NK-92 (cell line): ENCODE data around the gene ADAMTS7.
"Not testable (repeated sequence)": the region's sequence is repeated elsewhere in the genome, so short reads cannot be mapped to it uniquely, and the experiment has no call there.

ENCODE experiments used
- DNase-seq: peaks from one replicate; lab custom pipeline; 2025; ENCODE audit not compliant: unreplicated experiment; lab: John Stamatoyannopoulos, UW

The ADAMTS7 gene

GRCh38 chr15:78767331-78767951 is 43.8 kb downstream of the ADAMTS7 start:
- no peak for DNase-seq

GRCh38 chr15:78766641-78767071 is 44.6 kb downstream of the ADAMTS7 start:
- not testable (repeated sequence) for DNase-seq

GRCh38 chr15:78766041-78766440 is 45.2 kb downstream of the ADAMTS7 start:
- no peak for DNase-seq

GRCh38 chr15:78765154-78765860 is 46.0 kb downstream of the ADAMTS7 start:
- DNase-seq = not testable (repeated sequence)

DNA sequence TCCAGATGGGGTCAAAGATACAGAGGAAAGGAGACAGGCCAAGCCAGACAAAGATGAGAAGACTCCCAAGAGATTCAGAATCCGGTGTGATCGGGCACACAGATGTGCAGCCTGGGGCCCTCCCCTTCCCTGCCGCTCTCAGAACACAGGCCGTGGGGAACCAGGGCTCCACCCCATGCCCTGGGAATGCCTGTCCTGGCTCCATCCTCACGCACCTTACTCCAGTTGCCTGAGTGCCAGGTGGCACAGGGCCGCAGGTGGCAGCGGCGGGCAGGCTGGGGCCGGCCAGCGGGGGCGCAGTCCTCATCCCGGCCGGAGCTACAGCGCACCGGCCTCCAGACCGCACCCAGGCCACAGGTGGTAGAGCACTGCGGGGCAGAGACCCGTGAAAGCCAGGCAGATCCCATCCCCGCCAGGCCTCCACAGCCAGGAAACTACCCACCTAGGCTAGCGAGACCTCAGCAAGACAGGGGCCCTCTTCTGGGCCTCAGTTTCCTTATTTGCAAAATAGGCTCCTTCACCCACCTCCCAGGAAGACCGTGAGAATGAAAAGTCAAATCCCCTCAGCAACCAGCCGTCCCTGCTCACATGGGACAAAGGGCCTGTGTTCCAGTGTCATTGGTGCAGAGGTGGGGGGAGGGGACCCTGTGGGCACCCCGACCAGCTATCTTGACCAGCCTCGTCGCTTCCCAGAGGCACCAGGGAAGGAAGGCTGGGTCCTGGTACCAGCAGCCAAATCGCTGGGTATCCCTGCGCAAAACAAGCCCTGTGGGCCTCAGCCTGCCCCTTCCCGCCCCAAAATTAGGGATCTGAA is 46.7 kb downstream of the ADAMTS7 start:
- not testable (repeated sequence) for DNase-seq

DNA sequence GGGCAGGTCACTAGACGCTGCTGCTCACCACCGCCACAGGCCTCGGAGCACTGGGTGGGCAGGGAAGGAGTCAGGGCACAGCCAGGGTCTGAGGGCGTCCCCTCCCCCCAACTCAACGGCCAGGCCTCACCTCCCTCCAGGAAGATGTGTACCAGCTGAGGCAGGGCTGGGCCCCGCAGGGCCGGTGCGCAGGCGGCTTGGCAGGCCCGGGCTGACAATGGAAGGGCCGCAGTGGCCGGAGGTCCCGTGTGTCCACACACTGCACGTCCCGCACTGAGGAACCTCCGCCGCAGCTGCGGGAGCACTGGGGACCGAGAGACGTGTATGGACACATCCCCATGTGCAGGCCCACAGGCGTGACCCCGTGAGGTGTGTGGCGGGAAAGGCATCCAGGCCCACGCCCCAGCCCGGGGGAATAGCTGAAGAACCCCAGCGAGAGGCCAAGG is 47.4 kb downstream of the ADAMTS7 start:
- DNase-seq = no peak

DNA sequence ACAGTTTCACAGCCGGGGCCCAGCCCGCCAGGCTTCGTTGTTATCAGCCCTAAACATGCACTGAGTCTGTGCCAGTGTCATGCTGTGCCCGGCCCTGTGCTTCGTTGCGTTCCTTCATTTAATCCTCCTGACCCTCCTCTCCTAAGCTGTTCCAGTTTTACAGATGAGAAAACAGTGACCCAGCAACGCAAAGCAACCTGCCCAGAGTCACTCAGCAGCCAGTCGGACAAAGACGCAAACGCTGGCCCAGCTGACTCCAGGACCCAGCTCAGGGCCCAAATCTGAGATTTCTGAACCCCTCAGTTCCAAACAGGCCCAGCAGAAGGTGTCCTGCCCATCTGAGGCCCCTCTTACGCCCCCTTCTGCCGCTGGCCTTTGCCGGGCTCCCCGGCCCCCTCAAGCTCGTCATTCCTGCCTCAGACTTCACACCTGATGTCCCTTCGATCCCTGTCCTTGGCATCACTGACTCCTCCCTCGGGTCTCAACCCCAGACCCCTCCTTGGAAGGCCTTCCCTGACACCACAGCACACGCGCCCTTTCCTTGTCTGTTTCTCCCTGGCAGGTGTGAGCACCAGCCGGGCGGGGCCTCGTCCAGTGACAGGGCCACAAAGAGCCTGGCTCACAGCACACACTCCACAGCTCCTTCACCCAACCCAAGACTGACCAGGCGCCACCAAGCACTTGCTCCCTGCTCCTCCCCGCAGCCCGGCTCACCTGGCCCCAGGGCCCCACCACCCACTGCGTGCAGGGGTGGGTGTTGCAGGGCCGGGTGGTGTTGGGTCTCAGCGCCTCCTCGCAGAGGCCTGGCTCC is 48.1 kb downstream of the ADAMTS7 start:
- no peak for DNase-seq

DNA sequence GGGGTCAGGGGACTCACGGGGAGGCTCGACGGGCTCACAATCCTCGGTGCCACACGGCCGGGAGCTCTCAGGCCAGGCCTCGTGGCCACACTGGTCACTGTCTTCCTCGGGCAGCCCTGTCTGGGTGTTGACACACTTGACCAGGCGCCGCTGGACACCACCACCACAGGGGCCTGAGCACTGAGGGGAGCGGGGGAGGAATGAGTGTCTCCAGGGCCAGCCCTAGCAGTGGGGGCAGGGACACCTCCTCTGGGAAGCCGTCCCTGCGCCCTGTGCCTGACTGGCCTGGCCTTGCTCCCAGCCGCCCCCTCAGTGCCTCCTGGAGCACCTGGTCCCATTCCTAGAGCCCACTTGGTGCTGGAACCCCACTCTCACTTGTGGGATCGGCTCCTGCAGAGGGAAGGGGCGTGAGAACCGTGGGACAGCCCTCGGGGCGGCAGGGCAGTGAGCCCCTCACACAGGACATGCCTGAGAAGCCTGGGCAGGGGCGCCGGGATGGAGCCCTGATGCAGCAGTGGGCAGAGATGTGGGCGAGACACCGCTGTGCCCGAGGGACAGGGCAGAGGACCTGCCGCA is 48.8 kb downstream of the ADAMTS7 start:
- not testable (repeated sequence) for DNase-seq

DNA sequence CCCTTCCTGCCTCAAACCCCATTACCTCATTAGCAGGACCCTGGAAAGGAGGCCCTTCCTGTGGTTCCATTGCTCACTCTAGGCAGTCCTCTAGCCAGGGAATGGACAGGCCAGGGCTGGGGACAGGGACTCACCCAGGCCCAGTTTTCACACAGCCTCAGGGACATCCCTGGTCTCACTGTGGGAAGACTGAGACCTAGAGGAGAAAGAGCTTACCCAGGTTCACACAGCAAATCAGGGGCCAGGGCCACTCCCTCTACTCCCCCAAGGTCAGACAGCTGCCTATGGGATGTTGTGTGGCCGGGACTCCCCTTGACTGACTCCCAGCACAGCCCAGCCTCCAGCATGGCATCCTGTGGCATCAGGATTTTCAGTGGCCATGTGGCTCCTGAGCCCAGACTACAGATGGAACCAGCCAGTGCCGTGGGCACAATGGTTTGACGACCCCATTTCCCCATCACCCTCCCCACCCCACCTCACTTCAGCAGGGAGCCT is 49.3 kb downstream of the ADAMTS7 start:
- DNase-seq = no peak

DNA sequence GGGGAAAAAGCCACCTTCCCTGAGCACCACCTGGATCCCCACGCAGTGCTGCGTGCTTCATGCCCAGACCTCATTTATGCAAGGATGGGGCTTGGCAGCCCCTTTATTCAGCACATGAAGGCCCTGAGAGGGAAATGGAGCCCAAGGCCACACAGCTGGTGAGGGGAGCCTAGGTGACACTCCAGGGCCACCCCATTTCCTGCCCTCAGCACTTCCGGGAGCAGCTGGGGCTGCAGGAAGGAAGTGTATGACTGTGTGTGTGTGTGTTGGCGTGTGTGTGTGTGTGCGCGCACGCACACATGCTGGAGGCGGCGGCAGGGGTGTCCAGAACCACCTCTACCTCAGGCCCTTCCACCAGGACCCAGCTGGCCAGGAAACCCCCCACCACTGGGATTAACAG is 49.8 kb downstream of the ADAMTS7 start:
- DNase-seq = not testable (repeated sequence)

GRCh38 chr15:78761020-78761419 is 50.2 kb downstream of the ADAMTS7 start:
- no peak for DNase-seq

- DNase-seq = not testable (repeated sequence)
These were observed 51.0 kb downstream of the ADAMTS7 start for GRCh38 chr15:78760091-78760882.

DNA sequence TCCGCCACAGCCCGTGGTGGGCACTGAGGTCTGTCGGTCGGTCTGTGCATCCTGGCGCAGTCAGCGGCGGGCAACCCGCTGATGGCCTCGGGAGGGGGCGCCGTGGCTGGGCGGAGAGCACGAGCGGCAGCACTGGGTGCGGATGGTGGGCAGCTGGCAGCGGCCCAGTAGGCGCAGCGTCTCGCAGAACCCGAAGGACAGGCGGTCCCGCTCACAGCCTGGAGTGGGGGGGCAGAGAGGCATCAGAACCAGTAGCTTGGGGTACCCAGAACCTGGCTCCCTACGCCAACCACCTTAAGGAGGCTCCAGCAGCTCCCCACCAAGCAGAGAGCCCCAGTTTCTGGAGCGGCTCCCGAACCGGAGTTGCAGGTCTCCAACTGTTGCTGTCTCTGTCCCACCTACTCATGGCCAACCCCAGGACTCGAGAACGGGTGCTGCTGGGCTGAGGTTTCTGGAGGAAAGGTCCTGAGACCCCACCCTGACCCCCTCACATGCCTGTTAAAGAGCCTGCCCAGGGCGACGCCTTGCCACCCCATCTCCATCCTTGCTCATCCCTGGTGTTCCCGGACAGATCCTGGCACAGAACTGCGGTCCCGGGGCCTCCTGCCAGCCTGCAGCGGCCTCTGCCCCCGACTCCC is 51.8 kb downstream of the ADAMTS7 start:
- DNase-seq = not testable (repeated sequence)

- DNase-seq = not testable (repeated sequence)
These were observed 52.6 kb downstream of the ADAMTS7 start for GRCh38 chr15:78758486-78759200.

DNA sequence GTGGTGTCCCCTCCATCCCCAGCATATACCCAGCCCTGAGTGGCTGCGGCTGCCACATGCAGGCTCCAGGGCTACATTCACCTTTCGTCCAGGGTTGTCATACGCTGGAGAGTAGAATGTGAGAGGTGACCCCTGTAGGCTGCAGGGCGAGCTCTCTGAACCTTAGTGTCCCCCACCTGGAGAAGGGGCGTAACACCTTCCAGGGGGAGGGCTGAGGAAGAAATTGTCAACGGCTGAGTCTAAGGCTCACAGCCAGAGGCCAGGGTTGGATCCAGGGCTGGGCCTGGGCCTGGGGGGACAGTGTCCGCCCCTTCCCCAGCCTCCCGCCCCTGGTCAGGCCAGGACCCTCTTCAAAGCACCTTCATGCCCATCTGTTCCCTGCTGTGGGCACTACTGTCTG is 53.2 kb downstream of the ADAMTS7 start:
- DNase-seq = not testable (repeated sequence)

- DNase-seq = no peak
These were observed 53.7 kb downstream of the ADAMTS7 start for GRCh38 chr15:78757636-78757905.

DNA sequence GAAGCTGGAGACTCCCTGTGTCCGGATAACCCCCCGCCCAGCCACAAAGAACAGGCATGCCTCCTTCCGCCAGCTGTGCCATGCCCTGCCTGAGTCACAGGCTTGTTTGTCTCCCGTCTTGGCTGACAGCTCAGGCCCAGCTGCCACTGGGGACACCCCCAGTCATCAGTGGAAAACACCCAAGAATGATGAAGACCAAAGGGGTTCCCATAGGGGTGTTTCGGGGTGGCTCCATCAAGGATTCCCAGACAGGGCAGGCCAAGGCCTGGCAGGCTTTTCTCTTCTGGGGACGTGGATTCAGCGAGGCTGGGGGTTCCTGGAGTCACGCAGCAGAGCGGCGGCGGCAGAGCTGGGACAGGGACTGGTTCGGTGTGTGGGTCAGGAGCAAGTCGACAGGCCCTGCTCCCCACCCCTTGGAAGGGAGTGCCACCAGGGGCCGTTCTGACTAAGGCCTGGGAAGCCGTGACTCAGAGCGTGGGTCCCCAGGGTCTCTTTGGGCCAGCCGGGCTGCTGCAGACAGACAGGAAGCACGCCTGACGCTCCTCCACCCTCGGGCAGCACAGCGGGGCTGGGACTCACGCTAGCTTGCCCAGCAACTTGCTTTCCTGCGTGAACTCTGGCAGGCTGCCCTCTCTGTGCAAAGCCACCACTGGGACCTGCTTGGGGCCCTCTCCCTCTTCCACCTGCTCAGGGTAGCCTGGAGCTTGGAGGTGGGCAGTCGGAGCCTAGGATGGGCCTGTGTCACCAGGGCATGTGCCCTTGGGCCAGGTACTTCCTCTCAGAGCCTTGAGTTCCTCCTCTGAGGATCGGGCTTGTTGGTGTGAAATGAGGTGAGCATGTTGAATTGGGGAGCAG is 54.3 kb downstream of the ADAMTS7 start:
- not testable (repeated sequence) for DNase-seq
